ENCODE measurements around the gene EGFR. TPM values are rescaled to one million over a fixed set of nuclear protein-coding genes. Genes with fewer than 3 reads are reported as not detected.

The EGFR gene
- total RNA-seq, 1 donor from 2014 or later = 6.1 TPM

DNA sequence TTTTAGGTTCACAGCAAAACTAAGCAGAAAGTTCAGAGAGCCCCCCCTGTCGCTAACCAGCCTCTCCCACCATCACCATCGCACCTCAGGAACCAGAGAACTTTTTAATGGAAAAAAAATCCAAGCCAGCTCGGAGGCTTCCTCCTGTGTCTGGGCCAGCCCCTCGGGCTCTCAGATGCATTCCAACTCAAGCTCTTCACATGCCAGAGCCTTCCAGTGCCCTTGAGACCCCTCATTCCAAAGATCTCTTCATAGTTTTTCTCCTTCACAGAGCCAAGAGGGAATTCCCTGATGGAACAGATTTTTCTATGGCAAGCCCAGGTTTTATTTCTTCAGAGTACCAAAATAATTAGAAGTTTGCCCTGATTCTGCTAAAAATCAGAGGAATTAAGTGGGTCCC, 192.9 kb downstream of the EGFR start:
- no peak overlapping the region for H3K27ac ChIP-seq (replicated peaks)
- H3K27me3 ChIP-seq (ENCODE audit: low read depth) = no peaks in the 10 kb centered on the region
- no peak for DNase-seq
- H3K4me3 ChIP-seq = no peak overlapping the region
- H3K36me3 ChIP-seq = peaks cover 26% of the 10 kb centered on the region
- TF ChIP-seq, protein P1, sequence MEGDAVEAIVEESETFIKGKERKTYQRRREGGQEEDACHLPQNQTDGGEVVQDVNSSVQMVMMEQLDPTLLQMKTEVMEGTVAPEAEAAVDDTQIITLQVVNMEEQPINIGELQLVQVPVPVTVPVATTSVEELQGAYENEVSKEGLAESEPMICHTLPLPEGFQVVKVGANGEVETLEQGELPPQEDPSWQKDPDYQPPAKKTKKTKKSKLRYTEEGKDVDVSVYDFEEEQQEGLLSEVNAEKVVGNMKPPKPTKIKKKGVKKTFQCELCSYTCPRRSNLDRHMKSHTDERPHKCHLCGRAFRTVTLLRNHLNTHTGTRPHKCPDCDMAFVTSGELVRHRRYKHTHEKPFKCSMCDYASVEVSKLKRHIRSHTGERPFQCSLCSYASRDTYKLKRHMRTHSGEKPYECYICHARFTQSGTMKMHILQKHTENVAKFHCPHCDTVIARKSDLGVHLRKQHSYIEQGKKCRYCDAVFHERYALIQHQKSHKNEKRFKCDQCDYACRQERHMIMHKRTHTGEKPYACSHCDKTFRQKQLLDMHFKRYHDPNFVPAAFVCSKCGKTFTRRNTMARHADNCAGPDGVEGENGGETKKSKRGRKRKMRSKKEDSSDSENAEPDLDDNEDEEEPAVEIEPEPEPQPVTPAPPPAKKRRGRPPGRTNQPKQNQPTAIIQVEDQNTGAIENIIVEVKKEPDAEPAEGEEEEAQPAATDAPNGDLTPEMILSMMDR (IDR thresholded peaks at IDR 0.05; ENCODE audit: borderline replicate concordance) = no peak
- H3K4me1 ChIP-seq = no peaks in the 10 kb centered on the region
- intact Hi-C loops (cut with micrococcal nuclease) = no loop called here
- H3K9me3 ChIP-seq (replicated peaks) = no peaks in the 10 kb centered on the region

DNA sequence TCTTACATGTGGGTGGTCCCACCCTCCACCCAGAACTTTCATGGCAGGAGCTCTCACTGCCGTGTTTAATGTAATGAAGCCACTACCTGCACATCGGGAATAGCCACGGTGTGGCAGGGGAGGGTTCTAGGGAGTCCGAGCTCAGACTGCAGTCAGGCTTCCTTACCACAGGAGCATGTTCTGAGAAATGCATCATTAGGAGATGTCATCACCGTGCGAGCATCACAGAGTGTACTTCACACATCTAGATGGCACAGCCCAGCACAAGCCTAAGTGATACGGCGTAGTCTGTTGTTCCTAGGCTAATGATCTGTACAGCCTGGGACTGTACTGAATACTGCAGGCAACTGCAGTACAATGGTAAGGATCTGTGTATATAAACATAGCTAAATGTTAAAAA, 193.4 kb downstream of the EGFR start:
- no peak overlapping the region for H3K4me3 ChIP-seq
- H3K36me3 ChIP-seq = peaks cover 22% of the 10 kb centered on the region
- no peak for DNase-seq
- no peaks in the 10 kb centered on the region for H3K4me1 ChIP-seq
- TF ChIP-seq, protein P1 (IDR thresholded peaks at IDR 0.05; ENCODE audit: borderline replicate concordance) = no peak
- H3K27ac ChIP-seq (replicated peaks) = no peak overlapping the region
- intact Hi-C loops (cut with micrococcal nuclease) = no loop called here
- no peaks in the 10 kb centered on the region for H3K27me3 ChIP-seq (ENCODE audit: low read depth)
- H3K9me3 ChIP-seq (replicated peaks) = no peaks in the 10 kb centered on the region

DNA sequence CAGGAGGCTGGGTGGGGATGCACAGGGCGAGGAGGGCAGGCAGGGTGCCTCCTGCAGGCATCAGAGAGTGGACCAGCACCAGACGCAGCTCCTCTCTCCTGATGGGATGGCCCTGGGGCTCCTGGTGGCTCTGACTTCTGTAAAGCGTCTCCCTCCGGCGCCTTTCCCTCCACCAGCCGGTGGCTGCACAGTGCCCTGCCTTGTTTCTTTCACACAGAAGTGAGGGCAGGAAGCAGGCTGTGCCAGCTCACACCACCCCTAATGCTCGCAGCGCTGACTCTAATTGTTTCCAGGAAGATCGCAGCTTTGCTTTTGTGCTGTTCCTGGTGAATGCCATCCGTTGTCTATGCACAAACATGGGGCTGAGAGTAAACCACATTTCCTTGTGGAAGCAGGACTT, 194.0 kb downstream of the EGFR start:
- intact Hi-C loops (cut with micrococcal nuclease) = no loop called here
- TF ChIP-seq, protein P1 (IDR thresholded peaks at IDR 0.05; ENCODE audit: borderline replicate concordance) = no peak
- Histone ChIP-seq H3K4me1 (no peaks in the 10 kb centered on the region), H3K9me3 (replicated peaks) (no peaks in the 10 kb centered on the region), H3K36me3 (peaks cover 16% of the 10 kb centered on the region), H3K4me3 (no peak overlapping the region), H3K27ac (replicated peaks) (no peak overlapping the region), H3K27me3 (ENCODE audit: low read depth) (no peaks in the 10 kb centered on the region)
- DNase-seq = no peak

DNA sequence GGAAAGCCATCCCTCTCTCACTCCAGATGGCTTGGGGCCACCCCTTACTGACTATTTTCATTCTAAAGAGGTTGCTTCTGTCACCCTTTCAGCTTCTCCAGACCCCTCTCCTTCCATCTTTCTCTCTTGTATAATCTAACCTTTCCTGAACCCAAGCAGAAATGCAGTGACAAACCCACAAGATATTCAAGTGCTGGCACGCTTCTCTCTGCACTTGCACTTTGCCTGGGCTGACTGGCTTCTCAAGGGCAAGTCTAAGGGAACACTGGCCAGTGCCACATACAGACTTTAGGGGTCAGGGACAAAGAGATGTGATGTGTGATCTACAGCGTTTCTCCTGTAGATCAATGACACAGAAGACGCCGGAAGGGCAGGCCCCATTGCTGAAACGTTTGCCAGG, 195.9 kb downstream of the EGFR start:
- DNase-seq = no peak
- TF ChIP-seq, protein P1 (IDR thresholded peaks at IDR 0.05; ENCODE audit: borderline replicate concordance) = no peak
- intact Hi-C loops (cut with micrococcal nuclease) = no loop called here
- H3K36me3 ChIP-seq = no peaks in the 10 kb centered on the region
- no peaks in the 10 kb centered on the region for H3K27me3 ChIP-seq (ENCODE audit: low read depth)
- no peak overlapping the region for H3K27ac ChIP-seq (replicated peaks)
- H3K4me3 ChIP-seq = no peak overlapping the region
- no peaks in the 10 kb centered on the region for H3K9me3 ChIP-seq (replicated peaks)
- no peaks in the 10 kb centered on the region for H3K4me1 ChIP-seq

DNA sequence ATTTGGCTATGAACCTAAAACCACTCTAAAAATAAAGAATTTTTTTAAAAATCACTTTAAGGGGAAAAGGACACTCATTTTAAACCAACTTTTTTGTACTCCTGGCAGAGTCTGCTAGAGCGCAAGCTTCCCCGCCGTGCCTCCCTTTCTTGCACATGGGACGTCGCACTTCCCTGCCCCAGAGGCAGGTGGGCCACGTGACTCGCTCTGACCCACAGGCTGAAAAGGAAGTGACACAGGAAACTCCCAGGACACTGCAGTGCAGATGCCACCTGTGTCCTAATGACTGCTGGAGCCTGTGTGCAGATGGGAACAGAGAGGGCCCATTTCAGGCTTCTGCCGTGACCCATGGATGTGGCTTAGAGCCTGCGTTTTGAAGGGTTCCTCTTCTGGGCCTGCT, 204.2 kb downstream of the EGFR start:
- TF ChIP-seq, protein P1 (IDR thresholded peaks at IDR 0.05; ENCODE audit: borderline replicate concordance) = no peak
- Histone ChIP-seq H3K4me3 (no peak overlapping the region), H3K27me3 (ENCODE audit: low read depth) (no peaks in the 10 kb centered on the region), H3K9me3 (replicated peaks) (peaks cover 12% of the 10 kb centered on the region), H3K36me3 (no peaks in the 10 kb centered on the region), H3K4me1 (no peaks in the 10 kb centered on the region), H3K27ac (replicated peaks) (no peak overlapping the region)
- intact Hi-C loops (cut with micrococcal nuclease) = no loop called here
- DNase-seq = no peak

DNA sequence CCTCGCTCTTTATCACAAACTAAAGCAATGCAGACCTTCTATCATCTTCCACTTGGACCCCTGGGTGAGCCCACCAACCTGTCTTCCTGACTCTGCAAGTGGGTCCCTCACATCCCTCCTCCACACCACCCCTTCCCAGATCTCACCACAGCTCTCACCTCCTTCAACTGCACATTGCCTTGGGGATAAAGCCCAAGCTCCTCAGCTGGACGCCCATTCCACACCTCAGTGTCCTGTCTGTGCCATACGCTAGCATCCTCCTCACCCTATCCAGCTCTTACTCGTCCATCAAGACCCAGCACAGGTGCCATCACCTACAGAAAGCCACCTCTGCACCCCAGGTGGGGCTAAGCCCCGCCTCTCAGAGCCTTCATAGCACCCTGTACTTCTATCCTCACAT, 205.3 kb downstream of the EGFR start:
- Histone ChIP-seq H3K9me3 (replicated peaks) (peaks cover 15% of the 10 kb centered on the region), H3K27ac (replicated peaks) (no peak overlapping the region), H3K36me3 (no peaks in the 10 kb centered on the region), H3K4me3 (no peak overlapping the region), H3K4me1 (no peaks in the 10 kb centered on the region), H3K27me3 (ENCODE audit: low read depth) (no peaks in the 10 kb centered on the region)
- no peak for DNase-seq
- TF ChIP-seq, protein P1 (IDR thresholded peaks at IDR 0.05; ENCODE audit: borderline replicate concordance) = no peak
- intact Hi-C loops (cut with micrococcal nuclease) = no loop called here

Data from left ventricle myocardium inferior (tissue), 1 donor.